GM12878 (cell line): Measurements from ENCODE around the gene EFHC1.

ENCODE experiments used
- BRCA1 ChIP-seq: IDR thresholded peaks from 2 replicates; pipeline ENCODE4 v1.6.1; 2011; ENCODE audit warnings: low read depth, low read length, improper control_type of control experiment
- CEBPB ChIP-seq, 2 experiments: fragments of 150-350 bp in 1 of 2; IDR thresholded peaks; 2 replicates each; pipeline ENCODE4 v1.6.1; 2012 to 2014; ENCODE audit warnings: low read depth in 2 of 2, low read length in 2 of 2, borderline replicate concordance in 1 of 2, inconsistent platforms in 1 of 2
- CREB1 ChIP-seq: IDR thresholded peaks from 2 replicates; pipeline ENCODE4 v1.6.1; 2012; ENCODE audit warnings: low read depth, mild to moderate bottlenecking, inconsistent platforms
- CTCF ChIP-seq, 3 experiments: IDR thresholded peaks in 2 of 3; conservative IDR thresholded peaks in 1 of 3; 2 replicates each; pipeline ENCODE4 v1.5.1; 2011; ENCODE audit warnings: low read depth in 3 of 3, low read length in 3 of 3, mild to moderate bottlenecking in 3 of 3, control low read depth in 2 of 3, moderate library complexity in 2 of 3, inconsistent platforms in 1 of 3, mixed read lengths in 1 of 3; ENCODE audit not compliant: control insufficient read depth in 2 of 3, insufficient read depth in 1 of 3; ENCODE audit errors: extremely low read depth in 1 of 3
- MYC ChIP-seq: IDR thresholded peaks from 2 replicates; pipeline ENCODE4 v1.6.1; 2011; ENCODE audit warnings: mild to moderate bottlenecking, low read length, moderate library complexity, inconsistent platforms; ENCODE audit not compliant: insufficient read depth, insufficient replicate concordance, insufficient read length, severe bottlenecking
- NRF1 ChIP-seq: conservative IDR thresholded peaks from 2 replicates; pipeline ENCODE4 v1.6.1; 2011; ENCODE audit warnings: mild to moderate bottlenecking, low read depth, low read length, improper control_type of control experiment
- POLR2A ChIP-seq: IDR thresholded peaks from 2 replicates; pipeline ENCODE4 v1.6.1; 2011; ENCODE audit warnings: low read depth, mild to moderate bottlenecking, low read length
- TARDBP ChIP-seq: IDR thresholded peaks from 2 replicates; pipeline ENCODE4 v1.6.1; 2016; ENCODE audit warnings: borderline replicate concordance
- ZNF24 ChIP-seq: fragments of 450-650 bp; IDR thresholded peaks from 2 replicates; pipeline ENCODE4 v1.6.1; 2017; ENCODE audit warnings: antibody characterized with exemption, mild to moderate bottlenecking

GRCh38 chr6:52482903-52483670, 62.9 kb downstream of the EFHC1 start:
- no peak for TF ChIP-seq POLR2A
- no peak for TF ChIP-seq CEBPB (IDR thresholded peaks at IDR 0.05; ENCODE audit: borderline replicate concordance in 1 of 2, low read depth in 2 of 2, low read length in 2 of 2)
- no peak for TF ChIP-seq CREB1
- no peak for TF ChIP-seq CTCF (IDR thresholded peaks at IDR 0.05 in 2 of 3, conservative IDR thresholded peaks at IDR 0.05 in 1 of 3; ENCODE audit: control insufficient read depth in 2 of 3, extremely low read depth in 1 of 3, insufficient read depth in 1 of 3, low read depth in 3 of 3, low read length in 3 of 3)
- no peak for TF ChIP-seq BRCA1
- TF ChIP-seq TARDBP, result no peak
- no peak for TF ChIP-seq NRF1
- TF ChIP-seq ZNF24, result no peak
- TF ChIP-seq MYC, result no peak
